Adipocyte (in vitro differentiated cells): ENCODE measurements around the gene SECTM1.

Experiments used
- DNase-seq: peaks from one replicate; pipeline ENCODE4 v3.0.0-alpha.2; 2015; ENCODE audit warnings: low read depth
- H3K27me3 ChIP-seq: replicated peaks from 2 replicates; pipeline ENCODE4 v1.7.0; 2013; ENCODE audit warnings: mild to moderate bottlenecking, low read length, moderate library complexity; ENCODE audit not compliant: control insufficient read depth, insufficient read depth
- H3K36me3 ChIP-seq: 2 replicates; pipeline ENCODE4 v1.7.0; 2013; ENCODE audit warnings: low read length, mild to moderate bottlenecking, moderate library complexity; ENCODE audit not compliant: control insufficient read depth, insufficient read depth, severe bottlenecking
- H3K4me1 ChIP-seq: 2 replicates; pipeline ENCODE4 v1.7.0; 2013; ENCODE audit warnings: mild to moderate bottlenecking, low read length, moderate library complexity; ENCODE audit not compliant: control insufficient read depth, insufficient read depth
- H3K4me3 ChIP-seq: 2 replicates; pipeline ENCODE4 v1.7.0; 2013; ENCODE audit warnings: mild to moderate bottlenecking, low read length, moderate library complexity
- H3K9ac ChIP-seq: 2 replicates; pipeline ENCODE4 v1.7.0; 2013; ENCODE audit warnings: mild to moderate bottlenecking, low read length, moderate library complexity
- H3K9me3 ChIP-seq: 2 replicates; pipeline ENCODE4 v1.7.0; 2013; ENCODE audit warnings: mild to moderate bottlenecking, low read length, moderate library complexity; ENCODE audit not compliant: control insufficient read depth

SECTM1 gene

DNA sequence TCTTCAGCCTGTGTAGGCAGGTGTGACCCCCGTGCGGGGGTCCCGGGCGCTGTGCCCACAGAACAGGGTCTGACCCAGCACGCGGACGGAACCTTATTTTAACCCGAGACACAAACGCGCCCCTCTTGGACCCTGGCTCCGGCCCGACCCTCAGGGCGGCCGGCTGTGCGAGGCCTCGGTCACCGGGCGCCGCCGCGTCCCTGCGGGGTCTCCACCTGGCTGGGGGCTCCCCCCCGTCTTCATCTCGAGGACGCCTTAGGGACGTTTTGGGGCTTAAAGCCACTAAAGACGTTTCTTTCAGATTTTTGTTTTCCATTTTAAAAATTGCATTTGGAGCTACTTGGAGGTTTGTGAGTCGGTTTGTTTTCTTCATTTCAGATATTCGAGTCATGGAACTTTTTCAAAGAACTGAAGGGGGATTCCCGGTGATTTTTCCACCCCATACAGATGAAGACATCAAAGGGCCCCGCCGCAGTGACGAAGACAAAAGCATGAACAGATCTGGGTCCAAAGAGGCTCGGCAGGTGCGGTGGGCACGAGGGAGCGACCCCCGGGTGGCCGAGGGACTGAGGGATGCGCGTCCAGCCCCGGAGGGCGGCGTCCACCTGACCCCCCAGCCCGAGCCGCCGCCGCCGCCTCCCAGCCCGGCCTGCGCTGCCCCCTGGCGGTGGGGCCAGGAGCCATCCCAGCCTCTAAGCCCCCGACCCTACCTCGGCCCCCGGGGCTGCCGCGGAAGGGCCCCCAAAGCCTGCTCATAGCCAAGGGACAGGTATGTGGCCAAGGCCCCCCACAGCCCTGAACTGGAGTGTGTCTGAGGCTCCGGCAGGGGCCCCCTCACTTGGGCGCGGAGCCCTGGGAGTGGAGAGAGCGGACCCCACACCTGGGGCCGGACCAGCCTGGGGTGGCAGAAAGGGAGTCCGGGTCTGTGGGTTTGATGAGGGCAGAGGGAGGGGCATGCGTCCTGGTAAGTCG lies 12.3 kb downstream of the SECTM1 start:
- no peaks in the 10 kb centered on the region for H3K36me3 ChIP-seq
- H3K27me3 ChIP-seq = peaks cover 10% of the 10 kb centered on the region
- H3K4me3 ChIP-seq = no peak overlapping the region
- no peaks in the 10 kb centered on the region for H3K9me3 ChIP-seq
- DNase-seq = peak; percentile 61
- peaks cover 5% of the 10 kb centered on the region for H3K4me1 ChIP-seq
- H3K9ac ChIP-seq = no peak overlapping the region

DNA sequence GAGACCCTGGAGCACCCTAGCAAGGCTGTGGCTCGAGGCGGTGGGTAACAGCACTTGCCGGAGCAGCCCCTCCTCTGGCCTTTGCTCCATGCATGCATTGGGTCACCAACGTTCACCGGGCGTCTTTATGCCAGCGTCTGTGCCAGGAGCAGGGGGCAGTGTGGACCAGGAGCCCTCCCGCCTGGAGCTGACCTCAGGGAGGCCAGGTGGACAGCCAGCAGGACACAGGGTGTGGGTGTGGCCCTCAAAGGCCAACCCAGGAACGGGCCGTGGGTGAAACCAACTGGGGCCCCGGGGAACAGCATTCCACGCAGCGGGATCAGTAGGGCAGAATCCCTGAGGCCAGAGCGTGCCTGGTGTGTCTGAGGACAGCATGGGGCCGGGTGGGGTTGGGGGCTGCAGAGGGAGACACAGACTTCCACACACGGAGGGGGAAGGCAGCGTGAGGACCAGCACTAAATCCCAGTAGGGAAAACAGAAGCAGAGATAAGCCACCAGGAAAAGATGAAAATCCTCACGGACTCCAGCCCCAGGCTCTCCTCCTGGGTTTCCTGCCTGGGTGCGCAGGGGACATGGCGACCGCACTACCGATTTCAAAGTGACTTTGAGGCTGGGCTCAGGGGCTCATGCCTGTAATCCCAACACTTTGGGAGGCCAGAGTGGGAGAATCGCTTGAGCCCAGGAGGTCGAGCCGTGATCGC lies 13.3 kb downstream of the SECTM1 start:
- H3K4me1 ChIP-seq = peaks cover 5% of the 10 kb centered on the region
- no peak overlapping the region for H3K4me3 ChIP-seq
- no peaks in the 10 kb centered on the region for H3K36me3 ChIP-seq
- H3K9ac ChIP-seq = no peak overlapping the region
- H3K9me3 ChIP-seq = no peaks in the 10 kb centered on the region
- no peak for DNase-seq
- H3K27me3 ChIP-seq = peaks cover 18% of the 10 kb centered on the region

DNA sequence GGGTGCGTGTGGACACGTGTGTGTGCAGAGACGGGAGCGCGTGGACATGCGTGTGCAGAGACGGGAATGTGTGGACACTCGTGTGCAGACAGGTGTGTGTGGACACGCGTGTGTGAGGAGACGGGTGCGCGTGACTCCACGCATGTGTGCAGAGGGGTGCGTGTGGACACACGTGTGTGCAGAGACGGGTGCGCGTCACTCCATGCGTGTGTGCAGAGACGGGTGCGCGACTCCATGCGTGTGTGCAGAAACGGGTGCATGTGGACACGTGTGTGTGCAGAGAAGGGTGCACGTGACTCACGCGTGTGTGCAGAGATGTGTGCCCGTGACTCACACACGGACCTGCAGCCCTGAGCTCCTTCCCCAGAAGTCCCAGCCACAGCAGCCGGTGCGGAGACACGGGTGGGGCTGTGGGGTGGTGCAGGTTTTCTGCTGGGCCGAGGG lies 13.9 kb downstream of the SECTM1 start:
- DNase-seq = no peak
- peaks cover 5% of the 10 kb centered on the region for H3K4me1 ChIP-seq
- peaks cover 19% of the 10 kb centered on the region for H3K27me3 ChIP-seq
- H3K4me3 ChIP-seq = no peak overlapping the region
- H3K36me3 ChIP-seq = no peaks in the 10 kb centered on the region
- no peaks in the 10 kb centered on the region for H3K9me3 ChIP-seq
- no peak overlapping the region for H3K9ac ChIP-seq

GRCh38 chr17:82318772-82319606 lies 14.6 kb downstream of the SECTM1 start:
- no peak for DNase-seq
- Histone ChIP-seq H3K4me3 (no peak overlapping the region), H3K9me3 (no peaks in the 10 kb centered on the region), H3K27me3 (peaks cover 20% of the 10 kb centered on the region), H3K36me3 (no peaks in the 10 kb centered on the region), H3K4me1 (peaks cover 5% of the 10 kb centered on the region), H3K9ac (no peak overlapping the region)

DNA sequence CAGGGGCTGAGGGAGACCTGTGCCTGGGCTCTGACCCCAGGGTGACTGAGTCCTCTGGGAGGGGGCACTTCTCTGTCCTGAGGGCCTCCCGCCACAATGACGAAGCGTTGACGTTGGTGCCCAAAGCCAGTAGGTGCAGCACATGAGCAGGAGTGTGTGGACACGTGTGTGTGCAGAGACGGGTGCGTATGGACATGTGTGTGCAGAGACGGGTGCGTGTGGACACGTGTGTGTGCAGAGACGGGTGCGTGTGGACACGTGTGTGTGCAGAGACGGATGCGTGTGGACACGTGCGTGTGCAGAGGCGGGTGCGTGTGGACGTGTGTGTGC lies 15.4 kb downstream of the SECTM1 start:
- Histone ChIP-seq H3K9ac (no peak overlapping the region), H3K4me3 (no peak overlapping the region), H3K4me1 (peaks cover 5% of the 10 kb centered on the region), H3K9me3 (no peaks in the 10 kb centered on the region), H3K27me3 (peaks cover 29% of the 10 kb centered on the region), H3K36me3 (no peaks in the 10 kb centered on the region)
- no peak for DNase-seq

DNA sequence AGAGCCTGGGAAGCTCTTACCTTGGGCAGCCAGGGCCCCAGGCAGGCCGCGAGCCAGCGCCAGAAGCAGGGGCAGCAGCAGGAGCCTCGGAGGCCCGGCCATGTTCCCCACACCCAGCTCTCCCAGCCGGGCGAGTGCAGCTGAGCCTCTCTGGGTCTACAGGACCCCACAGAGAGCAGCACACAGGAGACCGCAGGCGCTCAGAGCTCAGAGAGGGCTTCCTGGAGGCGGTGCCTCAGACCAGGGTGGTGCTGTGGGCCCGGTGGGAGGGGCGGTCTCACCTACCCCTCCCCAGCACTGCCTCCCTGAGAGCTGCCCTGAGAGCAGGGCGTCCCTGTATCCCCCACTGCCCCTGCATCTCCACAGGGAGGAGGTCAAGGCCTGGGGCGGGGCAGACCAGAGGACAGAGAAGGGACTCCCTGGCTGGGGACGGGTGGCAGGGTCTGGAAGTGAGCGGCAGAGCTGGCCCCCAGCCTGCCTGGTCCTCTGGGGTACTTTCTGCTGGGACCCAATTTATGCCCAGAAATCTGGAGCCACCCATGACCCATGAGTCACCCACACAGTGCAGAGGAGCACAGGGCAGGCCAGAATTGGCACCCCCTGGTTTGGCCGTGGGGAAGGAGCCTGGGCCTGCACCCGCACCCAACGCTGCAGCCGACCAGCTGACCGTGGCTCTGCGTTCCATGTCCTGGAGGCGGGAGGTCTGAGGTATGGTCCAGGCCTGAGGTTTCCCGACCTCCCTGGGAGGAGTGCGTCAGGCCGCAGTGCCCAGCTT lies 16.0 kb downstream of the SECTM1 start, which contains the start of gene CD7:
CD7 (minus strand) TSS at position 215 of the 775 bp plus-strand sequence; CDS start at position 102, 113 bp downstream.
- Histone ChIP-seq H3K36me3 (no peaks in the 10 kb centered on the region), H3K4me1 (peaks cover 5% of the 10 kb centered on the region), H3K27me3 (peaks cover 29% of the 10 kb centered on the region), H3K9ac (no peak within 1 kb of the TSS), H3K4me3 (no peak within 1 kb of the TSS), H3K9me3 (no peaks in the 10 kb centered on the region)
- DNase-seq = no peak

DNA sequence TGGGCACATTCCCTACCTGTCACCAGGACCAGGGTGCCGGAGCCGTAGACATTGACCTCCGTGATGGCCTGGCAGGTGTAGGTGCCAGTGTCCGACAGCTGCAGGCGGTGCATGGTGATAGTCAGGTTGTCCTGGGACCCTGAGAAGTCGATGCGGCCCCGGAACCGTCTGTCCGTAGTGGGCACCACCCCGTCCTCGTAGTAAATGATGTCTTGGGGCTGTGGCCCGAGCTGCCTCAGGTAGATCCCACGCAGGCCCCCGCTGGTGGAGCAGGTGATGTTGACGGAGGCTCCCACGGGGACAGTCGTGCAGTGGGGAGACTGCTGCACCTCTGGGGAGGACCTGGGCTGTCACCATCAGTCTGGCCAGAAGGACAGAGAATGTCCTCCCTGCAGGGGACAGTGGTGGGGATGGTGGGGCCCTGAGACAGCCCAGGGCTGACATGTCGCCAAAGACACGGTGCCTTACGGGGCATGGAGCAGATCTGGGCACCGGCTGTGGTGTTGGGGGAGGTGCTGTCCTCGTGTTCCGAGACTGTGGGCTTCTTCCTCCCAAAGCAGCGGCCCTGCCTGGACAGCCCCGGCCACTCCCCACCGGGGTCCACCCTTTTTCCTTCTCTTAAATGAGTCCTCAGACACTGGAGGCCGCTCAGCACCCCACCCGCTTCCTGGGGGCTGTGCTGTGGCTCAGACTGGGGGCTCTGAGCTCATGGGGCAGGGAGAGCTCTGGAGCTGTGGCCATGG lies 16.7 kb downstream of the SECTM1 start:
- Histone ChIP-seq H3K4me1 (peaks cover 5% of the 10 kb centered on the region), H3K4me3 (no peak overlapping the region), H3K36me3 (no peaks in the 10 kb centered on the region), H3K9me3 (no peaks in the 10 kb centered on the region), H3K27me3 (peaks cover 29% of the 10 kb centered on the region), H3K9ac (no peak overlapping the region)
- no peak for DNase-seq

- Histone ChIP-seq H3K36me3 (no peaks in the 10 kb centered on the region), H3K9ac (no peak overlapping the region), H3K9me3 (no peaks in the 10 kb centered on the region), H3K27me3 (peaks cover 31% of the 10 kb centered on the region), H3K4me1 (peaks cover 5% of the 10 kb centered on the region), H3K4me3 (no peak overlapping the region)
- no peak for DNase-seq
Measured at GRCh38 chr17:82315703-82316358, 17.7 kb downstream of the SECTM1 start.

DNA sequence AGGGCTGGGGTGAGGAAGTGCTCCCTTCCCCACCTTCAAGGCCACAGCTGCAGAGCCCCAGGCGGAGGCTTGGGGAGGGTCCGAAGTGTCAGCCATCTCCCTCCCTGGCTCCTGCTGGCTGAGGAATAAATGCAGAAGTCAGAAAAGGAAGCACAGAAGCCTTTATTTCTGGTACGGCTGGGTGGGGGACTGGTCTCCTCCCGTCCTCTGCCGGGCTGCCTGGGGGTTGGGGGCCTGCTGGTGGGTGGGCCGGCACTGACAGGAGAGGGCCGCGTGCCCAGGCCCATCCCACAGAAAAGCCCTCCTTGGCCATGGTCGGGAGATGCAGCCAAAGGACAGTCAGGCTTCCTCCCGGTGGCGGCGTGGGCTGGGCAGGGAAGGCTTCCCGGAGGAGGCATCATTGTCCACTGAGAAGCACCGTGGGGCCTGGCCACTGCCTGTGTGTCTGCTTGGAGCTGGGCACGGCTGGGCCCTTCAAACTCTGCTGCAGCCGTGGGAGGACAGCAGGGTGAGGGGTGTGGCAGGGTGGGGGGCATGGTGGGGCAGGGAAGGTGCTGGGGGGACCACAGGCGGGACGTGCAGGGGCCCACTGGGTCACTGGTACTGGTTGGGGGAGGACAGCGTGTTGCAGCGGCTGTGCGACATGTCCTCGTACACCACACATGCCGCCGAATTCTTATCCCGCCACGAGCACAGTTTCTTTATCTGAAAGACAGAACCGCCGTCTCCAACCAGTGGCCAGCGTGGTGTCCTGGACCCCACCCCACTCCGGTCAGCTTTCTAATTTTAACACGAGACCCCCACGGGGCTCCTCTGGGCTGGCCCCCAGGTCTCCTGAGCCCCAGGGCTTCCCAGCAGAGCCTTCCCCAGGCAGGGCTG lies 18.6 kb downstream of the SECTM1 start:
- no peaks in the 10 kb centered on the region for H3K36me3 ChIP-seq
- H3K27me3 ChIP-seq = peaks cover 40% of the 10 kb centered on the region
- H3K4me3 ChIP-seq = no peak overlapping the region
- no peak overlapping the region for H3K9ac ChIP-seq
- DNase-seq = no peak
- no peaks in the 10 kb centered on the region for H3K9me3 ChIP-seq
- peaks cover 5% of the 10 kb centered on the region for H3K4me1 ChIP-seq
